NCI-H2081 treated with DMSO at 0.1 percent for 48 hours (cell line): ENCODE data around the gene NFASC.

Experiments
- DNase-seq: peaks from one replicate; lab custom pipeline; 2025; lab: John Stamatoyannopoulos, UW

The NFASC gene

GRCh38 chr1:205064301-205064700 lies 193.6 kb downstream of the NFASC start:
- no peak for DNase-seq

GRCh38 chr1:205064741-205065316 lies 194.2 kb downstream of the NFASC start:
- DNase-seq, result no peak

- no peak for DNase-seq
Measured at GRCh38 chr1:205065666-205066065, 195.0 kb downstream of the NFASC start.

- no peak for DNase-seq
Measured at GRCh38 chr1:205066141-205066818, 195.6 kb downstream of the NFASC start.

GRCh38 chr1:205067031-205067430 lies 196.4 kb downstream of the NFASC start:
- DNase-seq, result no peak

- no peak for DNase-seq
Measured at GRCh38 chr1:205068001-205068400, 197.3 kb downstream of the NFASC start.

- no peak for DNase-seq
Measured at GRCh38 chr1:205068457-205069040, 197.9 kb downstream of the NFASC start.

- DNase-seq, result no peak
Measured at GRCh38 chr1:205069371-205070125, 198.9 kb downstream of the NFASC start.

GRCh38 chr1:205071028-205071409 lies 200.4 kb downstream of the NFASC start:
- no peak for DNase-seq

GRCh38 chr1:205071801-205072200 lies 201.1 kb downstream of the NFASC start:
- no peak for DNase-seq

GRCh38 chr1:205072286-205072685 lies 201.6 kb downstream of the NFASC start:
- DNase-seq, result no peak
